HepG2 (cell line): ENCODE results near the gene BTBD6. TPM values are rescaled to one million over a fixed set of nuclear protein-coding genes. Genes with fewer than 3 reads are reported as not detected.
A peak's percentile ranks its signal among the peaks of the same experiment; 100 is the strongest.

Source experiments
- AGO1 ChIP-seq: fragments of 200-400 bp; formaldehyde crosslinking; IDR thresholded peaks from 2 replicates; pipeline ENCODE4 v1.6.1; 2017; ENCODE audit warnings: mild to moderate bottlenecking, low read depth, low read length, moderate library complexity; ENCODE audit not compliant: poor library complexity, severe bottlenecking
- AGO2 ChIP-seq: fragments of 200-400 bp; formaldehyde crosslinking; optimal IDR thresholded peaks from 2 replicates; pipeline ENCODE3; 2017; ENCODE audit warnings: mild to moderate bottlenecking, low read depth, low read length, moderate library complexity
- ATF7-NPFF ChIP-seq: sonication (generic); formaldehyde crosslinking; IDR thresholded peaks from 2 replicates; pipeline ENCODE4 v1.8.1; 2023; ENCODE audit warnings: mild to moderate bottlenecking, low read depth, missing genetic modification reagents, moderate library complexity
- CEBPB ChIP-seq: IDR thresholded peaks from 2 replicates; pipeline ENCODE4 v1.6.1; 2011; ENCODE audit warnings: low read depth, low read length, improper control_type of control experiment, borderline replicate concordance
- GABPB1 ChIP-seq: IDR thresholded peaks from 2 replicates; pipeline ENCODE4 v1.6.1; 2016; ENCODE audit warnings: mild to moderate bottlenecking, missing genetic modification reagents, moderate library complexity, missing compliant biosample characterization
- HNF1B ChIP-seq: sonication (generic); formaldehyde crosslinking; IDR thresholded peaks from 2 replicates; pipeline ENCODE4 v1.5.1; 2020; ENCODE audit warnings: mild to moderate bottlenecking, moderate library complexity, missing genetic modification reagents
- HNF4A ChIP-seq: sonication (generic); formaldehyde crosslinking; IDR thresholded peaks from 2 replicates; pipeline ENCODE4 v1.4.0; 2020; ENCODE audit warnings: missing genetic modification reagents
- KLF11 ChIP-seq: IDR thresholded peaks from 2 replicates; pipeline ENCODE4 v1.6.1; 2016; ENCODE audit warnings: missing compliant biosample characterization
- KMT2B ChIP-seq: IDR thresholded peaks from 2 replicates; pipeline ENCODE4 v1.6.1; 2016; ENCODE audit warnings: missing genetic modification reagents, missing compliant biosample characterization
- MEIS1 ChIP-seq: sonication (generic); formaldehyde crosslinking; IDR thresholded peaks from 2 replicates; pipeline ENCODE4 v1.9.0; 2021; ENCODE audit warnings: mild to moderate bottlenecking, missing genetic modification reagents, moderate library complexity, borderline replicate concordance
- MIXL1 ChIP-seq: IDR thresholded peaks from 2 replicates; pipeline ENCODE4 v1.6.1; 2016
- NFKB2 ChIP-seq: sonication (generic); formaldehyde crosslinking; IDR thresholded peaks from 2 replicates; pipeline ENCODE4 v1.4.0; 2020; ENCODE audit warnings: missing genetic modification reagents, borderline replicate concordance
- PAF1 ChIP-seq: IDR thresholded peaks from 2 replicates; pipeline ENCODE4 v1.6.1; 2016; ENCODE audit warnings: missing genetic modification reagents, missing compliant biosample characterization
- PBX2 ChIP-seq: IDR thresholded peaks from 2 replicates; pipeline ENCODE4 v1.6.1; 2016; ENCODE audit warnings: control low read depth
- YEATS2 ChIP-seq: sonication (generic); formaldehyde crosslinking; IDR thresholded peaks from 2 replicates; pipeline ENCODE4 v1.4.0; 2020; ENCODE audit warnings: missing genetic modification reagents, borderline replicate concordance
- ZBTB42 ChIP-seq: sonication (generic); formaldehyde crosslinking; IDR thresholded peaks from 2 replicates; pipeline ENCODE4 v1.5.0; 2020; ENCODE audit warnings: mild to moderate bottlenecking, missing genetic modification reagents
- ZC3H13 ChIP-seq: sonication (generic); formaldehyde crosslinking; IDR thresholded peaks from 2 replicates; pipeline ENCODE4 v1.8.1; 2023; ENCODE audit warnings: mild to moderate bottlenecking, missing genetic modification reagents, moderate library complexity
- ZFP1 ChIP-seq: IDR thresholded peaks from 2 replicates; pipeline ENCODE4 v1.6.1; 2016
- ZFP36L1 ChIP-seq: sonication (generic); formaldehyde crosslinking; IDR thresholded peaks from 2 replicates; pipeline ENCODE4 v1.8.0; 2022; ENCODE audit warnings: mild to moderate bottlenecking, missing genetic modification reagents, moderate library complexity
- ZFP41 ChIP-seq: sonication (generic); formaldehyde crosslinking; IDR thresholded peaks from 2 replicates; pipeline ENCODE4 v1.4.0; 2020; ENCODE audit warnings: mild to moderate bottlenecking, missing genetic modification reagents, borderline replicate concordance
- ZNF101 ChIP-seq: sonication (generic); formaldehyde crosslinking; IDR thresholded peaks from 2 replicates; pipeline ENCODE4 v1.4.0; 2020; ENCODE audit warnings: mild to moderate bottlenecking, low read depth, missing genetic modification reagents, borderline replicate concordance
- ZNF260 ChIP-seq: sonication (generic); formaldehyde crosslinking; IDR thresholded peaks from 2 replicates; pipeline ENCODE4 v1.4.0; 2020; ENCODE audit warnings: missing genetic modification reagents, low read depth, mild to moderate bottlenecking, borderline replicate concordance
- ZNF512 ChIP-seq: sonication (generic); formaldehyde crosslinking; IDR thresholded peaks from 2 replicates; pipeline ENCODE4 v1.4.0; 2020; ENCODE audit warnings: mild to moderate bottlenecking, missing genetic modification reagents
- ZNF7 ChIP-seq: IDR thresholded peaks from 2 replicates; pipeline ENCODE4 v1.6.1; 2016; ENCODE audit warnings: missing biosample characterization, missing genetic modification reagents
- polyA plus RNA-seq, 8 experiments: library from polyadenylated mRNA; depleted of rRNA in 3 of 8; stranded (reverse) in 7 of 8; unstranded in 1 of 8; fragments of >200 nt; fragmentation: Illumina TruSeq in 4 of 8; extraction: Trizol in 4 of 8; gene quantifications; 2 replicates each; pipeline versions ENCODE4 v1.2.1 to v1.2.3, GENCODE V29; 2011 to 2016; ENCODE audit warnings: low read depth in 4 of 8, missing spikeins in 1 of 8, mixed read lengths in 1 of 8; ENCODE audit not compliant: insufficient read depth in 1 of 8
- total RNA-seq, 5 experiments: library from RNA; depleted of rRNA; stranded (reverse); fragments of >200 nt; fragmentation: Illumina TruSeq; extraction: Trizol; gene quantifications; 2 replicates each; pipeline ENCODE4 v1.2.3, GENCODE V29; 2016; ENCODE audit warnings: low read depth in 1 of 5
- TF ChIP-seq, protein P1 (sequence below): sonication (generic); formaldehyde crosslinking; IDR thresholded peaks from 2 replicates; pipeline ENCODE4 v1.4.0; 2020; ENCODE audit warnings: missing genetic modification reagents

The BTBD6 gene
- total and polyA plus RNA-seq, 2 of the 13 experiments (the other 11 are each of a cell fraction or from before 2014, with no cell fraction given) = not detected

DNA sequence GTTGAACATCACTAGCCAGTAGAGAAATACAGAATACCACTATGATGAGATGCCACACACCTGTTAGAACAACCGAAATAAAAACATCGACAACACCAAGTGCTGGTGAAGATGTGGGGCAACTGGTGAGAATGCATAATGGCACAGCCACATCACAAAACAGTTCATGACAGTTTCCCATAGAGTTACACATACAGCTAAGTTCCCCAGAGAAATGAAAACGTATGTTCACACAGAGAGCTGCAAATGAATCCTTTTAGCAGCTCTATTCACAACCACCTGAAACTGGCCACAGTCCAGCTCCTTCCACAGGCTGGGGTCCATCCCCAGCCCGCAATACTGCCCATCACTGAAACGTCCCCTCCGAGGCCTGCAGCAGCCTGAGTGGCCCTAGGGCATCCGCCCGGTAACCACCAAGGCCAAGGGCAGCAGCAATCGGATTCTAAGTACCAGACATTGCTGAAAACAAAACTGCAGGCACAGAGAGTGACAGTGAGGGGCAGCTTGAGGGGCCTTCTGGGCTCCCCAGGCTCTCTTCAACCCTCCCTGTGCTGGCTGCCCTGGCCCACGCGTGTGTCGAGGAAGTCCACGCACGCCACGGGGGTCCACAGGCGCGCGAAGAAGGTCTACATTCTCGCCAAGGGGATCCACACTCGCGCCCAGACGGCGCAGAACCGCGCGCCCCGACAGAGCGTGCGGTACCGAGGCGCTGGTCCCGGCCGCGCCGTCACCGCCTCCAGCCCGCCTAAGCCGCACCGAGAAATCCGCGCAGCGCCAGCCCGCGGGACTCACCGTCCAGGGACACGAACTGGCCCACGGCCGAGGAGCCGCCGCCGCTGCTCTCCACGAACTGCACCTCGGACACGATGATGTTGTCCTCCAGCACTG lies 51.6 kb downstream of the BTBD6 start (continued):
- TF ChIP-seq ZNF512 (CRISPR knock-in tag) (no peak), ZC3H13 (CRISPR knock-in tag) (no peak), GABPB1 (no peak), ZNF7 (CRISPR knock-in tag) (peak; percentile 75), MEIS1 (CRISPR knock-in tag) (no peak), NFKB2 (CRISPR knock-in tag) (peak; percentile 45; the same call in 1 of the 2 replicates), ZNF260 (CRISPR knock-in tag) (no peak), HNF4A (CRISPR knock-in tag) (no peak), AGO2 (peak; percentile 74), YEATS2 (CRISPR knock-in tag) (no peak), ZFP36L1 (no peak), PAF1 (CRISPR knock-in tag) (no peak), ZBTB42 (CRISPR knock-in tag) (peak; percentile 65; the same call in 1 of the 2 replicates), ZFP41 (0 out of 2 replicates have a peak, but pooled peaks have one; percentile 55), KMT2B (CRISPR knock-in tag) (no peak), ZFP1 (CRISPR knock-in tag) (no peak), PBX2 (no peak), MIXL1 (CRISPR knock-in tag) (no peak), KLF11 (CRISPR knock-in tag) (no peak), HNF1B (CRISPR knock-in tag) (no peak), AGO1 (no peak), ZNF101 (CRISPR knock-in tag) (no peak), CEBPB (no peak), ATF7-NPFF (CRISPR knock-in tag) (0 out of 2 replicates have a peak, but pooled peaks have one; percentile 23)
- TF ChIP-seq, protein P1, sequence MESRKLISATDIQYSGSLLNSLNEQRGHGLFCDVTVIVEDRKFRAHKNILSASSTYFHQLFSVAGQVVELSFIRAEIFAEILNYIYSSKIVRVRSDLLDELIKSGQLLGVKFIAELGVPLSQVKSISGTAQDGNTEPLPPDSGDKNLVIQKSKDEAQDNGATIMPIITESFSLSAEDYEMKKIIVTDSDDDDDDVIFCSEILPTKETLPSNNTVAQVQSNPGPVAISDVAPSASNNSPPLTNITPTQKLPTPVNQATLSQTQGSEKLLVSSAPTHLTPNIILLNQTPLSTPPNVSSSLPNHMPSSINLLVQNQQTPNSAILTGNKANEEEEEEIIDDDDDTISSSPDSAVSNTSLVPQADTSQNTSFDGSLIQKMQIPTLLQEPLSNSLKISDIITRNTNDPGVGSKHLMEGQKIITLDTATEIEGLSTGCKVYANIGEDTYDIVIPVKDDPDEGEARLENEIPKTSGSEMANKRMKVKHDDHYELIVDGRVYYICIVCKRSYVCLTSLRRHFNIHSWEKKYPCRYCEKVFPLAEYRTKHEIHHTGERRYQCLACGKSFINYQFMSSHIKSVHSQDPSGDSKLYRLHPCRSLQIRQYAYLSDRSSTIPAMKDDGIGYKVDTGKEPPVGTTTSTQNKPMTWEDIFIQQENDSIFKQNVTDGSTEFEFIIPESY = no peak
